ELR (cell line): ENCODE data around the gene TSR2.
"Not testable (repeated sequence)": the region's sequence is repeated elsewhere in the genome, so short reads cannot be mapped to it uniquely, and the experiment has no call there.

Experiments used
- DNase-seq: peaks from one replicate; pipeline ENCODE4 v3.0.0-alpha.2; 2015; ENCODE audit warnings: low read depth

The TSR2 gene

GRCh38 chrX:54473993-54474859, 34.0 kb downstream of the TSR2 start:
- DNase-seq = peak; percentile 34

DNA sequence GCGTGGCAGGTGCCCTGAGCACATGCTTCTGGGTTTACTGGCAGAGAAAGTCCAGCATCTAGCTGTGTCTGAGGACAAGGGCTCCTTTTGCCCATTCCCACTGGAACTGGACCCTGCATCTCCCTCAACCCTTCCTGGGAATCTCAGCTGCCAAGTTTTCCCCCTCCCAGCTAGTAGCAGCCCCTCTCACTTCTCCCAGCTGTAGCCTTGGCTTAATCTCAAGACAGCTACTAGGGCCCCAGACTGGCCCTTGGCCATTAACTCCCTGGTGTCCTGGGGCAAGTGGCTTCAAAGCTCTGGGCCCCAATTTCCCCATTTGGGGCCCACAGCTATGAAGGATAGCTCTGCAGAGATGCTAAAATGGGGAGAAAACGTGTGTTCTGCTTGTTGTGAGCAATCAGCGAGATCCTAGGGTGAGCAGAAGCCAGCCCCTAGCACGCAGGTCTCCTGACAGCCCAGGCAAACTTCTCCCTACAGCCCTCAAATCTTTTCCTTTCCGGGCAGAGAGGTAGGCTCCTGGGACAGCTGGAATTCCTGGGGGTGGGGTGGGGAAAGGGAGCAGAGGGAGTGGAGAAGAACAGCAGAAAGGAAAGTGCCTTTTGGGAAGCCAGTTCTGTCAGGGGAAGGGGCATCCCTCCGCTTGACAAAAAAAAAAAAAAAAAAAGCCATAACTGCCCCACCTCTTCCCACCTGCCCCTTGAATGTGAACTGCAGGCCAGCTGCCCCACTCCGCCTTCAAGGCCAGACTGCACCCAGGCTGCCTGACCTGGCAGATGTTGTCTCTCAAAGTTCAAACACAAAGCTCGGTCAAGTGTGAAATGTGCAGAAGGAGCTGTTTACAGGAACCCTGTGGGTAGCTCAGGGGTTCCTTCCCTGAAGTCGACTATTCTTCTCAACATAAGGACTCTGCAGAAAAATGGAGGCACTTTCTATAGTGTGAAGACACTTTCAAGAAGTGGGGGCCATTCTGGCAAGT, 39.2 kb downstream of the TSR2 start:
- no peak for DNase-seq

DNA sequence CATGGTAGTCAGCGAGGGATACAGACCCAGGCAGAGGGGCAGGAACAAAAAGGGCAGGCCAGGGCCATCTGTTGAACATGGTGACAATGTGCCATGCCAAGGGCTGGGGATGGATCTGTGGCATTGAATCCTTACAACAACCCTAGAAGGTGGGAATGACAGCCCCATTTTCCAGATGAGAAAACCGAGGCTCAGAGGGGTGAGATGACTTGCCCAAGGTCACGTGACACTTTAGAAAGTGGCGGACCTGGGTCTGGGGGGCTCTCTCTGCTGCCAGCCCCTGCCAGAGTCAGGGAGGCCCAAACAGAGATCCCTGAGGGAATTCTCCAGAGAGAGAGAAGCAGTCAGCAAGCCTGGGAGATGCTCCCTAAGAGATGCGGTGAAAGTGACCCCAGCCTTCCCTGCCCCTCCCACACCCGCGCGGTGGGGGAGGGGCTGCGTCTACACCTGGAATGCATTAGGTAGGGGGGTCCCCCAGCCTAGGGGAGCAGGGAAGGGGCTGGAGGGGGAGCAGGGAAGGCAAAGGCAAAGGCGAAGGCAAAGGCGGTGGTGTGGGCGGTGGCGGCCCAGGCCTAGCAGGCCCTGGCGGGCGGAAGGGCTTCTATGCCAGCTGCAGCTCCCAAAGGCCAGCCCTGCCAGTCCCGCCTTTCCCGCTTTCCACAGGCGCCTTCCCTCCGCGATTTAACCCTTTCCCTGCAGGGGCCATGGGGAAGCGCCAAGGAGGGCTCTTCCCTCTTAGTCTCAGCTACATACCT, 42.8 kb downstream of the TSR2 start:
- no peak for DNase-seq

DNA sequence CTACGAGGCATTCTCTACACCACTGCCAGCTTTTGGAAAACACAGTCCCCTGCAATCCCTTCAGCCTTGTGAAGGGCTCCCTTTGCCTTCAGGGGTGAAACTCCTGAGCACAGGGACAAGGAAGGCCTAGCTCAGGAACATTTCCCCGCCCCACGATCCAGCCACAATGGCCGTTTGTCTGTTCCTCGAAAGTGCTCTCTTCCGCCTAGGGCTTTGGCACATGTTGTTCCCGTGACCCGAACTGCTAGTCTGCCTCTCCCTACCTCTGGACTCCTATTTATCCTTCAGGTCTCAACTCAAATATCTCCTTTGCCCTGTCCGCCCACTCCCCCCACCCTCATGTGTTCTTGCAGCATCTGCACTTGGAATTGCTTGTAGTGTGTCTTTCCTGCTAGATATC, 43.7 kb downstream of the TSR2 start:
- no peak for DNase-seq

GRCh38 chrX:54484666-54485065, 44.5 kb downstream of the TSR2 start:
- no peak for DNase-seq

DNA sequence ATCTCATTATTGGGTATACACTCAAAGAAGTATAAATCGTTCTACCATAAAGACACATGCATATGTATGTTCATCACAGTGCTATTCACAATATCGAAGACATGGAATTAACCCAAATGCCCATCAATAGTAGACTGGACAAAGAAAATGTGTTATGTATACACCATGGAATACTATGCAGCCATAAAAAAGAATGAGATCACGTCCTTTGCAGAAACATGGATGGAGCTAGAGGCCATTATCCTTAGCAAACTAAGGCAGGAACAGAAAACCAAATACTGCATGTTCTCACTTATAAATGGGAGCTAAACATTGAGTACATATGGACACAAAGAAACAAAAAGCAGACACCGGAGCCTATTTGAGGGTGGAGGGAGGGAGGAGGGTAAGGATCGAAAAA, 49.6 kb downstream of the TSR2 start:
- DNase-seq = not testable (repeated sequence)

GRCh38 chrX:54492340-54492739, 52.1 kb downstream of the TSR2 start:
- DNase-seq = peak; percentile 73

DNA sequence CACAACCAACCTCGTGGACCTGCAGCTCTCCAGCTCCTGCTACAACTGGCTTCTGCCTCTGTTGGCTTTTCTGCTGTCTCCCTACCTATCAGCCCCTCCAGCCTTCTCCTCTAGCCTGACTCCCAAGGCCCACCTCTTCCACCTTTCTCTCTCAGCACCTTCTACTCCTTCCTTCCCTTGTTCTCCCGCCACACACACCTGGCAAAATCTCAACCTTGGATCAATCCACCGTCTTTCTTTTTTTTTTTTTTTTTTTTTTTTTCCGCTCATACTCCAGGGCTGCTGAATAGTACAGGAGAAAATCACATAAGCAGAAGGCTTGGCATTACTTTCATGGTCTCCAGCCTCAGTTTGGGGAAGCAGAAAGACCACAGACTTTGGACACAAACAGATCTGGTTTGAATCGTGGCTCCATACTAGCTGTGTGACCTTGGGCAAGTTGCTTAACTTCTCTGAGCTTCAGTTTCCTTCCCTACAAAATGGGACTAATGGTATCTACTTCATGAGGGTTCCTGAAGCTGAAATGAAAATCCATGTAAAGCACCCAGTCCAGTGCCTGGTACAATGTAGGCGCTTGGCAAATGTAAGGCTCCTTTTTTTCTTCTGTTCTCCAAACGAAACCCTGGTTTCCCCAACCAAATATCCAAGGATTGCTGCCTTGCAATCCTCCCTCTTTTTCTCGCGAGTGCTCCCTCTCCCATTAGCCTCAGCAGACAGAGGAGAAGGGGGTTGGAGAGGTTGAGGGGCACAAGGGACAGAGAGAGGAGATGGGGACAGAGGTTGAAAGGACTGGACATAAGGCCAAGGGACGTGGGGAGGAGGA, 54.2 kb downstream of the TSR2 start:
- DNase-seq = no peak
